Dermis microvascular lymphatic vessel endothelial cell (primary cell): Measurements from ENCODE around the gene DIP2C. TPM values are rescaled to one million over a fixed set of nuclear protein-coding genes. Genes with fewer than 3 reads are reported as not detected.
"Not testable (repeated sequence)": the region's sequence is repeated elsewhere in the genome, so short reads cannot be mapped to it uniquely, and the experiment has no call there.

ENCODE experiments used
- DNase-seq, 2 donors: peaks; one replicate each; pipeline versions ENCODE4 v3.0.0 to v3.0.0-alpha.2; 2010; ENCODE audit warnings: low read depth in 2 of 2
- total RNA-seq: library from RNA; depleted of rRNA; stranded (reverse); fragments of >200 nt; gene quantifications from 2 replicates; pipeline ENCODE4 v1.2.1, GENCODE V29; 2014

Gene DIP2C
- total RNA-seq, 1 donor from 2014 or later: 4.5 TPM

DNA sequence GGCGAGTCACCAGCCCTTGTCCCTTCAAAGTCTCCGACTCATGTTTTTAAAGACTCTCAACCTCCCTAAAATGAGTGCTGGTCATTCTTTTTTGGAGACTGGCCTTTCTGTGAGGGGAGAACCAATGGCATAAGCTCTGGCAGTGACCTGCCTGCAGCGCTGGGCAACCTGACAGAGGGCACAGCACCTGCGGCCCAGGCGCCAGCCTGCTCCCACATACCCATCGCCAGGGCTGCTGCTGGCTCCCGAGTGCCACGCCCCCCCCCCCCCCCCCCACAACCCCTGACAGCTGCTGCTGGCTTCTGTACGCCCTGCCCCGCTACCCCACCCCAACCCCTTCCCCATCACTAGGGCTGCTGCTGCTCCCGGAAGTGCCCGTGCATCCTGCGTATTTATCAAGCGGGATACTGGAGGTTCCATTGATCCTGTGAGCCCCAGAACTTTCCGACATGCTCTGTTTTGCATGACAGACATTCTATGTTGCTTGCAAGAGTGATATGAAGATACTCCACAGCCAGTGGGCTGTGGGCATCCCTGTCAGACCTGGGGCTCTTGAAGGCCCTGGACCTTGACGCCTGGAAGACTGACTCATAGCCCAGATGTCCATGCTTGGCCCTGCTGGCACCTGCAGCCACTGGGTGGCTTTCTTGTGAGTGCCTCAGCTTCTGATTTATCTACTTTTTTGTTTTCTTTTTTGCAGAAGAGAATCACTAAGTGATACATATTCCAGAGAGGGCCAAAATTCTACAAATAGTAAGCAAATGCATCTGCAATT is 310.4 kb downstream of the DIP2C start:
- no peak for DNase-seq

- no peak for DNase-seq
Observed at GRCh38 chr10:378230-378929, 311.1 kb downstream of the DIP2C start.

GRCh38 chr10:377228-377627 is 312.2 kb downstream of the DIP2C start:
- DNase-seq: no peak

GRCh38 chr10:375815-376505 is 313.5 kb downstream of the DIP2C start:
- DNase-seq: no peak

- no peak for DNase-seq
Observed at GRCh38 chr10:374354-374753, 315.1 kb downstream of the DIP2C start.

DNA sequence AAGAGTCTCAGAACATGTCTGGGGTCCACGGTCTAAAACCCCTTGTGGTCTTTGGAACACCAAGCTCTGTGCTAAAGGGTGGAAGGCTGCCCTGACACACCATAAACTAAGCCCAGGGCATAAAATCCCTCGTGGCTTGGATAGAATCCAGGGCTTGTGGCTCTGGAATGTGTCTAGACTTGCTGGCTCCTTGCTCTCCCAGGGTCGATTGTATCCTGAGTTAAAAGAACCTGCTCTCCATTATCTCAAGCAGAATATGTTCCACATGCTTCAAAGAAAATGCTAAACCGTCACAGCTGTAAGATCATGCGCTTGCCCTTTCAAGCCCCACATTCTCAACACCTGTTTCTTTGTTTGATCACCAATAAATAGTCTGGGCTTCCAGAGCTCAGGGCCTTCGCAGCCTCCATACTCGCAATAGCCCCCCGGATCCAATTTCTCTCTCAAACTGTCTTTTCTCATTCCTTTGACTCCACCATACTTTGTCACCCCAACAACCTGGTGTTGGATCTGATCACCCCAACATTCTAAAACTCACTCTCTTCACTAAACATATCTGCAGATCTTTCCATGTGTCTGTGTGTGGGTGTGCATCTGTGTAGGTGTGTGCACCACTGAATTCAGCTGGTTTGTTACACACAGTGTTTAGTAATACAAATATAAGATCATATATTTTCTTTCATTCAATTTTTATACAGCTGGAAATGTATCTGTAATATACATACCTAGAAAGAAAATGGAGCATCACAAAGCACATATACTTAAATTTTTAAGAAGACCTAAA is 315.8 kb downstream of the DIP2C start:
- peak in 1 of 2 donors; percentile 7 for DNase-seq

DNA sequence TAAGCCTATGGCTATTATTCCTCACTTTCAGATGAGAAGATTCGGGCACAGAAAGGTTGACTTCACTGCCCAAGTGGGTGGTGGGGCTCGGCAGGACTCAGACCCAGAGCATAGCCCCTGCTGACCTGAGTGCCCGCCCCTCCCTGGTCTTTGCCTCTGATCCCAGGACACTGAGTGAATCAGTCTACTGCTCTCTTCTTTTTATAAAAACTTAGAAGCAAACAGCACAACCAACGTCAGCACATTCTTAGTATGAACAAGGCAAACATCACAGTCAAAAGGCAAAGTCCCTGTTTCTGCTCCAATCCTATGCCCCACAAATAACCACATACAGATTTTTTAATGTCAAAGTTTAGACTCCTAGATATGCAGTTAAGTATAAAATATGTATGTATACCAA is 316.5 kb downstream of the DIP2C start:
- no peak for DNase-seq

GRCh38 chr10:372566-372965 is 316.9 kb downstream of the DIP2C start:
- no peak for DNase-seq

DNA sequence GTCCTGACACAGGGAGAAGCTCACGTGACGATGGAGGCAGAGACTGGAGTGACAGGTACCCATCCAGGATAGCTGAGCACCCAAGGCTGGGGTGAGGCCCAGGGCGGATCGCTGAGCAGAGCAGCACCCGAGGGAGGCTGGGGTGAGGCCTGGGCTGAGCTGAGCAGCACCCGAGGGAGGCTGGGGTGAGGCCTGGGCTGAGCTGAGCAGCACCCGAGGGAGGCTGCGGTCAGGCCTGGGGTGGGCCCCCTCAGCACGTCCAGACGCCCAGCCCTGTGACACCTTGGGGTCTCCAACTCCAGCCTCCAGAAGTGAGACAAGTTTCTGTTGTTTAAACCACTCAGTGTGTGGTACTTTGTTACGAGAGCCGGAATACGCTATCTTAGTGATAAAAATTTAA is 318.0 kb downstream of the DIP2C start:
- DNase-seq: no peak

- no peak for DNase-seq
Observed at GRCh38 chr10:370449-370825, 319.0 kb downstream of the DIP2C start.

GRCh38 chr10:369684-370448 is 319.6 kb downstream of the DIP2C start:
- no peak for DNase-seq

GRCh38 chr10:369221-369683 is 320.2 kb downstream of the DIP2C start:
- DNase-seq: no peak

DNA sequence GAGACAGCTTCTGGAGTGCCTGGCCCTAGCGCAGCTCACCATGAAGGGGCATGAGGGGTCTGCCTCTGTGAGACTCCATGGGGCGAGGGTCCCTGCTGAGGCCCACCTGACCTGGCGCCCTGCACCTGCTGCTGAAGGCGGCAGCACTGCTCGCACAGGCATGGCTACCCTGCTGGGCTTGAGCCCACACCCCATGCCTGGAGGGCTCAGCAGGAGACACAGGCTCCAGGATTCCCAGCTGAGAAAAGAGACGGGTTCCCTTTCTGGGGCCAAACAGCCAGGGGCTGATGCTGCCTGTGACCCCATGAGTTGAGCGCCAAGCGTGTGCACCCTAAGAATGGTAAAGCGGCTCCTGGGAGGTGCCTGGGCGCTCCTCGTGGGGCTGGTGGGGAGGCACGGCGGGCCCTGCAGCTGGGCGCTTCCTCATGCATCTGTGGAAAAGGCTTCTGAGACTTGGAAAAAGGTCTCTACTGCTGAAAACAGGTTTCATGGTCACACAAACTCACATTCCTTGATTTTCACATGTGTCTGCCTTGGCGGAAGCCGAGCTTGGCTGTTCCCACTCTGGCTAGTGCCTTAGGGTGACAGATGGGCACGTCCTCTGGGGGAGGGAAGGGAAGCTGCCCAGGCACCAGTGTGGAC is 320.8 kb downstream of the DIP2C start:
- DNase-seq: no peak

DNA sequence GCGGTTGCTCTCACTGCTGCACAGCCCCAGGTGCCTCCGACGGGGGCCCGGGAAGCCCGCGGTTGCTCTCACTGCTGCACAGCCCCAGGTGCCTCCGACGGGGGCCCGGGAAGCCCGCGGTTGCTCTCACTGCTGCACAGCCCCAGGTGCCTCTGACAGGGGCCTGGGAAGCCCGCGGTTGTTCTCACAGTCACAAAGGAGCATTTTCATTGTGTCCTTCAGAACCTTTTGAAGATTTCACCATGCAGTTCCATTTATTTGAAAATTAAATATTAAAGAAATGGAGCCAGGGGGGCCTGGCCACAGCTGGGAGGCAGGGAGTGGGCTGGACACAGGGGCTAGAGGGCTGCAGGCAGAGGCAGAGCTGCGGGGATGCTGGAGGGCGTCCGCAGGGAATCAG is 321.4 kb downstream of the DIP2C start:
- DNase-seq: not testable (repeated sequence)

GRCh38 chr10:367636-368035 is 321.8 kb downstream of the DIP2C start:
- no peak for DNase-seq

DNA sequence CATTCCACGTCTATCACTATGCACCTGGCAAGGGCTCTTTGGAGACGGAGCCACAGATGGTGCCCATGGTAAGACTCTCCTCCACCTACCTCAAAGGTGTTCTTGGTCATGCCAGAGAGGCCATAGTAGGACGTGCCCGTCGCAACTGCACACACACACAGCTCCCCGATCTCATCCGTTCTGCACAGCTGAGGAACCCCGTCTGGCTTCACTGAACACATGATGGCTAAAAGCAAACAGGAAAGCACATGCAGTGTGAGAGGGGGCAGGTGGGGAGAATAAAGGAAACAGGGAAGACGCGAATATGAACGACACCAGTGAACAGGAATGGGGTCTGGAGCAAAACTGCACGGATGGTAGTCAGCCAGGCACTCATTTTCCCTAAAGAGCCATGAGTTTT is 323.3 kb downstream of the DIP2C start:
- DNase-seq: no peak

- no peak for DNase-seq
Observed at GRCh38 chr10:364267-364775, 325.1 kb downstream of the DIP2C start.

DNA sequence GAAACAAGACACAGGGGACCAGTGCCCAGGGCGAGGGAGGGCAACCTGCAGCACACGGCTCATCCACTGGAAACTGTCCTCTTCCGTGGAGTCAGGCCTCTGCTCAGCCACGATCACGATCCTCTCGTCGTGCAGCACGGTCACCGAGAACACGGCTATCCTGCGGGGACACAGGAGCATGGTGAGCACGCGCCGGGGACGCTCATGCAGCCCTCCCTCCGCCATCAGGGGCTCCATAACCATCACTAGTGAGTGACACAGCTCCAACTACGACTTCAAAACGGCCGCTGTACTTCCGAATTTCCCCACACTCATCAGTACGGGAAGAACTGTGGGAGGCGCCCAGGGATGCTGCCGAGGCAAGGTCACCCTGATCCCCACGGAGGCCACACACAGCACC is 326.3 kb downstream of the DIP2C start:
- DNase-seq: no peak

- no peak for DNase-seq
Observed at GRCh38 chr10:361203-362081, 328.0 kb downstream of the DIP2C start.
